ENCODE data around the gene LDLRAD2. TPM values are rescaled to one million over a fixed set of nuclear protein-coding genes. Genes with fewer than 3 reads are reported as not detected.
A peak's percentile ranks its signal among the peaks of the same experiment; 100 is the strongest.

Gene LDLRAD2
- total RNA-seq, 1 donor from 2014 or later = not detected

- Histone ChIP-seq H3K4me1 (peaks cover 18% of the 10 kb centered on the region), H3K27me3 (ENCODE audit: low read depth) (no peaks in the 10 kb centered on the region), H3K36me3 (peaks cover 96% of the 10 kb centered on the region), H3K4me3 (no peak overlapping the region), H3K9me3 (replicated peaks) (no peaks in the 10 kb centered on the region), H3K27ac (replicated peaks) (no peak overlapping the region)
- TF ChIP-seq CTCF (IDR thresholded peaks at IDR 0.05; ENCODE audit: borderline replicate concordance) = no peak
- no peak for DNase-seq
- intact Hi-C loops (cut with micrococcal nuclease) = no loop called here
These were observed 47.7 kb downstream of the LDLRAD2 start for GRCh38 chr1:21859669-21860179.

- H3K27me3 ChIP-seq (ENCODE audit: low read depth) = no peaks in the 10 kb centered on the region
- DNase-seq = no peak
- no peaks in the 10 kb centered on the region for H3K9me3 ChIP-seq (replicated peaks)
- no peak overlapping the region for H3K4me3 ChIP-seq
- H3K4me1 ChIP-seq = peaks cover 18% of the 10 kb centered on the region
- TF ChIP-seq CTCF (IDR thresholded peaks at IDR 0.05; ENCODE audit: borderline replicate concordance) = no peak
- intact Hi-C loops (cut with micrococcal nuclease) = no loop called here
- no peak overlapping the region for H3K27ac ChIP-seq (replicated peaks)
- H3K36me3 ChIP-seq = peaks cover 96% of the 10 kb centered on the region
These were observed 48.9 kb downstream of the LDLRAD2 start for GRCh38 chr1:21860971-21861370.

- H3K27ac ChIP-seq (replicated peaks) = peak overlapping the region; percentile 0
- DNase-seq = no peak
- no peak overlapping the region for H3K4me3 ChIP-seq
- no peak for TF ChIP-seq CTCF (IDR thresholded peaks at IDR 0.05; ENCODE audit: borderline replicate concordance)
- intact Hi-C loops (cut with micrococcal nuclease) = no loop called here
- H3K36me3 ChIP-seq = peaks cover 95% of the 10 kb centered on the region
- no peaks in the 10 kb centered on the region for H3K27me3 ChIP-seq (ENCODE audit: low read depth)
- no peaks in the 10 kb centered on the region for H3K9me3 ChIP-seq (replicated peaks)
- H3K4me1 ChIP-seq = peaks cover 18% of the 10 kb centered on the region
These were observed 49.8 kb downstream of the LDLRAD2 start for GRCh38 chr1:21861602-21862429.

- H3K4me1 ChIP-seq = peaks cover 2% of the 10 kb centered on the region
- H3K9me3 ChIP-seq (replicated peaks) = no peaks in the 10 kb centered on the region
- H3K27me3 ChIP-seq (ENCODE audit: low read depth) = no peaks in the 10 kb centered on the region
- TF ChIP-seq CTCF (IDR thresholded peaks at IDR 0.05; ENCODE audit: borderline replicate concordance) = no peak
- no peak overlapping the region for H3K4me3 ChIP-seq
- peaks cover 90% of the 10 kb centered on the region for H3K36me3 ChIP-seq
- no peak overlapping the region for H3K27ac ChIP-seq (replicated peaks)
- intact Hi-C loops (cut with micrococcal nuclease) = no loop called here
- no peak for DNase-seq
These were observed 51.9 kb downstream of the LDLRAD2 start for GRCh38 chr1:21863981-21864380.

- Histone ChIP-seq H3K4me3 (no peak overlapping the region), H3K36me3 (peaks cover 90% of the 10 kb centered on the region), H3K4me1 (peaks cover 5% of the 10 kb centered on the region), H3K9me3 (replicated peaks) (no peaks in the 10 kb centered on the region), H3K27ac (replicated peaks) (no peak overlapping the region), H3K27me3 (ENCODE audit: low read depth) (no peaks in the 10 kb centered on the region)
- no peak for TF ChIP-seq CTCF (IDR thresholded peaks at IDR 0.05; ENCODE audit: borderline replicate concordance)
- DNase-seq = no peak
- intact Hi-C loops (cut with micrococcal nuclease) = no loop called here
These were observed 52.7 kb downstream of the LDLRAD2 start for GRCh38 chr1:21864730-21865129.

All from left ventricle myocardium inferior (tissue), 1 donor.